A549 (cell line): ENCODE data around the gene ECEL1.

Experiments used
- CTCF ChIP-seq: fragments of >200 bp; sonication (Bioruptor Twin); formaldehyde crosslinking; IDR thresholded peaks from 3 replicates; pipeline ENCODE4 v1.5.1; 2016
- ESRRA ChIP-seq: fragments of 150-350 bp; IDR thresholded peaks from 2 replicates; pipeline ENCODE4 v1.6.1; 2014; ENCODE audit warnings: mild to moderate bottlenecking, low read length, borderline replicate concordance
- MAFK ChIP-seq: fragments of 450-650 bp; IDR thresholded peaks from 2 replicates; pipeline ENCODE4 v1.6.1; 2014; ENCODE audit not compliant: partially characterized antibody
- POLR2A ChIP-seq: IDR thresholded peaks from 2 replicates; pipeline ENCODE4 v1.6.1; 2012; ENCODE audit warnings: mild to moderate bottlenecking, low read length
- RAD21 ChIP-seq, 2 experiments: fragments of >200 bp in 1 of 2; sonication (Bioruptor Twin) in 1 of 2; formaldehyde crosslinking in 1 of 2; IDR thresholded peaks in 1 of 2; conservative IDR thresholded peaks in 1 of 2; 2 replicates in 1 of 2; 3 replicates in 1 of 2; pipeline ENCODE4 v1.6.1; 2012 to 2018; ENCODE audit warnings: inconsistent platforms in 1 of 2
- SREBF2 ChIP-seq: fragments of 450-650 bp; IDR thresholded peaks from 2 replicates; pipeline ENCODE4 v1.6.1; 2014; ENCODE audit warnings: mild to moderate bottlenecking, moderate library complexity
- TF ChIP-seq, protein P1 (sequence below): fragments of 200-600 bp; sonication (generic); IDR thresholded peaks from 2 replicates; pipeline ENCODE4 v1.6.1; 2016; ENCODE audit warnings: antibody characterized with exemption, mild to moderate bottlenecking, moderate library complexity

DNA sequence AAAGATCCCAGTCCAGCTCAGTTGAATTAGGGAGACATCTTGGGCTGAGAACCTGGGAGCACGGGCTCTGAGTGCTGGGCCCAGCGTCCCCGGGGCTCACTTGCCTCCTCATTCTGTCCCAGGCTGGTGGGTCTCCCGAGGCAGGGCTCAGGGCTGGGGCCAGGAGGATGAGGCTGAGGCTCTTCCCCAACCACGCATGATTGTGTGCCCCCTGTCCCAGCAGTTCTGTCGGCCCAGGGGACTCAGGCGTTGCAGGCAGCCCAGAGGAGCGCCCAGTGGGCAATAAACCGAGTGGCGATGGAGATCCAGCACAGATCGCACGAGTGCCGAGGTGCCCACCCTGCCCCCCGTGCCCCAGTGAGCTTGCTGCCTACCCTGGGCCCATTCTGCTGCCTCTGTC is 33.5 kb upstream of the ECEL1 start:
- TF ChIP-seq POLR2A (no peak), CTCF (no peak), RAD21 (conservative IDR thresholded peaks at IDR 0.05 in 1 of 2, IDR thresholded peaks at IDR 0.05 in 1 of 2) (no peak), ESRRA (no peak), SREBF2 (no peak), MAFK (no peak)
- TF ChIP-seq, protein P1, sequence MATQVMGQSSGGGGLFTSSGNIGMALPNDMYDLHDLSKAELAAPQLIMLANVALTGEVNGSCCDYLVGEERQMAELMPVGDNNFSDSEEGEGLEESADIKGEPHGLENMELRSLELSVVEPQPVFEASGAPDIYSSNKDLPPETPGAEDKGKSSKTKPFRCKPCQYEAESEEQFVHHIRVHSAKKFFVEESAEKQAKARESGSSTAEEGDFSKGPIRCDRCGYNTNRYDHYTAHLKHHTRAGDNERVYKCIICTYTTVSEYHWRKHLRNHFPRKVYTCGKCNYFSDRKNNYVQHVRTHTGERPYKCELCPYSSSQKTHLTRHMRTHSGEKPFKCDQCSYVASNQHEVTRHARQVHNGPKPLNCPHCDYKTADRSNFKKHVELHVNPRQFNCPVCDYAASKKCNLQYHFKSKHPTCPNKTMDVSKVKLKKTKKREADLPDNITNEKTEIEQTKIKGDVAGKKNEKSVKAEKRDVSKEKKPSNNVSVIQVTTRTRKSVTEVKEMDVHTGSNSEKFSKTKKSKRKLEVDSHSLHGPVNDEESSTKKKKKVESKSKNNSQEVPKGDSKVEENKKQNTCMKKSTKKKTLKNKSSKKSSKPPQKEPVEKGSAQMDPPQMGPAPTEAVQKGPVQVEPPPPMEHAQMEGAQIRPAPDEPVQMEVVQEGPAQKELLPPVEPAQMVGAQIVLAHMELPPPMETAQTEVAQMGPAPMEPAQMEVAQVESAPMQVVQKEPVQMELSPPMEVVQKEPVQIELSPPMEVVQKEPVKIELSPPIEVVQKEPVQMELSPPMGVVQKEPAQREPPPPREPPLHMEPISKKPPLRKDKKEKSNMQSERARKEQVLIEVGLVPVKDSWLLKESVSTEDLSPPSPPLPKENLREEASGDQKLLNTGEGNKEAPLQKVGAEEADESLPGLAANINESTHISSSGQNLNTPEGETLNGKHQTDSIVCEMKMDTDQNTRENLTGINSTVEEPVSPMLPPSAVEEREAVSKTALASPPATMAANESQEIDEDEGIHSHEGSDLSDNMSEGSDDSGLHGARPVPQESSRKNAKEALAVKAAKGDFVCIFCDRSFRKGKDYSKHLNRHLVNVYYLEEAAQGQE: no peak
